Heart right ventricle (tissue), 16 donors: ENCODE data around the gene C2CD3. TPM values are rescaled to one million over a fixed set of nuclear protein-coding genes. Genes with fewer than 3 reads are reported as not detected.

Source experiments
- ATAC-seq, 8 donors: fragments of 200-7000 bp; cut with Tn5 transposase; one replicate each; pipeline ENCODE4 v1.9.1; 2020; ENCODE audit warnings: mild to moderate bottlenecking in 8 of 8, moderate library complexity in 8 of 8, moderate number of reproducible peaks in 1 of 8
- DNase-seq, 2 donors: peaks; one replicate each; pipeline ENCODE4 v3.0.0-alpha.2; 2020
- H3K27ac ChIP-seq, 10 donors: fragments of 200-600 bp; sonication (generic) in 2 of 10; one replicate each; pipeline versions ENCODE4 v1.5.0 to v1.8.0; 2020 to 2022; ENCODE audit warnings: mild to moderate bottlenecking in 3 of 10
- H3K27me3 ChIP-seq, 7 donors: fragments of 200-600 bp; one replicate each; pipeline ENCODE4 v1.8.0; 2021 to 2022; ENCODE audit warnings: mild to moderate bottlenecking in 2 of 7
- H3K36me3 ChIP-seq, 9 donors: fragments of 200-600 bp; sonication (generic) in 1 of 9; one replicate each; pipeline versions ENCODE4 v1.5.0 to v1.8.0; 2020 to 2022; ENCODE audit warnings: mild to moderate bottlenecking in 2 of 9
- H3K4me1 ChIP-seq, 9 donors: fragments of 200-600 bp; sonication (generic) in 1 of 9; one replicate each; pipeline versions ENCODE4 v1.5.0 to v1.8.0; 2020 to 2022; ENCODE audit warnings: mild to moderate bottlenecking in 4 of 9
- H3K4me3 ChIP-seq, 10 donors: fragments of 200-600 bp; sonication (generic) in 2 of 10; one replicate each; pipeline versions ENCODE4 v1.5.0 to v1.8.0; 2020 to 2022; ENCODE audit warnings: mild to moderate bottlenecking in 7 of 10, moderate library complexity in 2 of 10
- H3K9me3 ChIP-seq, 11 donors: fragments of 200-600 bp in 10 of 11; sonication (generic) in 2 of 11; one replicate each; pipeline versions ENCODE4 v1.5.0 to v1.8.0; 2013 to 2022; ENCODE audit warnings: mild to moderate bottlenecking in 2 of 11, control low read depth in 1 of 11, moderate library complexity in 1 of 11
- CTCF ChIP-seq, 9 donors: fragments of 200-600 bp; sonication (generic) in 2 of 9; IDR thresholded peaks; one replicate each; pipeline versions ENCODE4 v1.5.0 to v1.8.0; 2021 to 2022; ENCODE audit warnings: antibody characterized with exemption in 9 of 9, mild to moderate bottlenecking in 5 of 9, moderate library complexity in 1 of 9
- WGBS, 2 donors: extraction: QIAGEN DNeasy Blood & Tissue Kit; methylation state at CpG; one replicate each; pipeline ENCODE4 v1.1.7; 2013; ENCODE audit warnings: inconsistent platforms in 1 of 2; 5-methylcytosine and 5-hydroxymethylcytosine counted together
- intact Hi-C, 10 donors: fragments of 100-400 bp; cut with DNase I; formaldehyde crosslinking; loops; one replicate each; pipeline versions ENCODE4 v1.11.1 to v1.14.2; 2022
- polyA plus RNA-seq, 2 donors: library from polyadenylated mRNA; stranded (reverse); fragments of 200-250 nt; gene quantifications; one replicate each; pipeline ENCODE4 v1.2.3, GENCODE V29; 2013
- total RNA-seq, 10 donors: library from RNA; stranded (reverse); fragmentation: NEBNext Ultra II Directional in 3 of 10; extraction: Animal tissue kit (Norgen Biotek cat#: 25700) in 3 of 10; gene quantifications; one replicate each; pipeline versions ENCODE4 v1.2.1 to v1.2.4, GENCODE V29; 2021 to 2023
- donor health status: Arrhythmogenic right ventricular cardiomyopathy.
- donor health status: ischemic (EF 13 %, LVEDD 7.1; RV severe dilation, severe dysfunction).
- donor health status: healthy with polysubstance abuse.
- donor health status: DM: no; HTN: yes; CAD: no.
- donor health status: DM: no; HTN: no; CAD: no.
- donor health status: ischemic (EF 25% LVEDD 6.9; RV normal size, moderate dysfunction).
- donor health status: ischemic (EF 25% LVEDD 5.7; RV mildly dilated, moderate dysfunction).
- donor health status: healthy.
- donor health status: DM: yes; HTN: yes; CAD: no.
- donor health status: Ischemic cardiomyopathy.
- donor health status: ischemic (EF 35%, LVEDD 5.7; RV mildly dilated, moderate dysfunction).
- donor health status: nonischemic (EF 11% LVEDD 7.7; RV severe dilation, severe dysfunction).
- donor health status: DM: yes; HTN: yes; CAD: no.
- donor health status: PGD.
- donor health status: ischemic (EF 29% LVEDD 5.4; RV normal size, mild dysfunction).
- donor health status: nonischemic (EF 23%, LVEDD 6.1; RV moderate dilation, normal function).

C2CD3 gene
- total and polyA plus RNA-seq, 12 donors, result 7.8 to 14.8 (median 11.9) TPM

GRCh38 chr11:74153224-74153623 lies 17.6 kb downstream of the C2CD3 start:
- no peak for TF ChIP-seq CTCF (IDR thresholded peaks at IDR 0.05)
- H3K27ac ChIP-seq, result no peak overlapping the region
- no peaks in the 10 kb centered on the region for H3K27me3 ChIP-seq
- peaks cover 0 to 28% (median 0%) of the 10 kb centered on the region in 9 donors for H3K36me3 ChIP-seq
- intact Hi-C loops, result loop anchor here in 1 of 10 donors (10.0 kb wide), 1 partner anchor 82 kb away; no protein-coding TSS in a partner anchor
- no peak for DNase-seq
- H3K4me3 ChIP-seq, result no peak overlapping the region
- H3K9me3 ChIP-seq, result peaks cover 0 to 11% (median 5%) of the 10 kb centered on the region in 11 donors
- H3K4me1 ChIP-seq, result peaks cover 0 to 15% (median 9%) of the 10 kb centered on the region in 9 donors
- ATAC-seq, result no peak

- no peak overlapping the region for H3K27ac ChIP-seq
- TF ChIP-seq CTCF (IDR thresholded peaks at IDR 0.05), result no peak
- DNase-seq (no peak), ATAC-seq (no peak)
- H3K36me3 ChIP-seq, result peaks cover 0 to 5% (median 0%) of the 10 kb centered on the region in 9 donors
- H3K9me3 ChIP-seq, result no peaks in the 10 kb centered on the region
- WGBS, 2 donors, result 91 to 97% methylated on average over 5 of the region's 5 CpGs
- H3K4me3 ChIP-seq, result no peak overlapping the region
- H3K27me3 ChIP-seq, result no peaks in the 10 kb centered on the region
- intact Hi-C loops, result no loop called here
- peaks cover 0 to 8% (median 0%) of the 10 kb centered on the region in 9 donors for H3K4me1 ChIP-seq
Observed at GRCh38 chr11:74147199-74147929, 23.4 kb downstream of the C2CD3 start.

GRCh38 chr11:74144592-74144991 lies 26.2 kb downstream of the C2CD3 start:
- H3K27ac ChIP-seq, result no peak overlapping the region
- DNase-seq, result no peak
- H3K4me1 ChIP-seq, result peaks cover 0 to 17% (median 9%) of the 10 kb centered on the region in 9 donors

DNA sequence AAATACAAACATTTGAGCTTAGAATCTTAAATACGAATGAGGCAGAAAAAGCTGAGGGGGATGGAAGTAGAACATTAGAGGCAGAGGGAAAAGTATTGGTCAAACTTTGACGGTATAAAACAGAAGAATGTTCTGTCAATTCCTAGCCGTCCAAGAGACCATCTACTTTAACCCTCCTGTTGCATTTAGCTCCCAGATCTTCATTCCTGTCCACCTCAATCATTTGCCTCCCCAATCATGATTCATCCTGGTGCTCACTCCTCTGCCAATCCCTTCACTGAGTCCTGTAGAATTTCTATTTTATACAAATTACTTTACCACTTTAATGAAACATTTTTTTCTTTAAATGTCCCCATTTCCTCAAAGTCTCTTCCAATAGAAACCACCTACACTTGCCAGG lies 28.2 kb downstream of the C2CD3 start:
- DNase-seq (no peak), ATAC-seq (no peak)
- peaks cover 0 to 21% (median 0%) of the 10 kb centered on the region in 9 donors for H3K36me3 ChIP-seq
- 89 to 90% methylated on average over 3 of the region's 3 CpGs for WGBS, 2 donors
- intact Hi-C loops, result no loop called here
- no peak for TF ChIP-seq CTCF (IDR thresholded peaks at IDR 0.05)
- H3K27me3 ChIP-seq, result no peaks in the 10 kb centered on the region
- peaks cover 0 to 34% (median 22%) of the 10 kb centered on the region in 9 donors for H3K4me1 ChIP-seq
- H3K9me3 ChIP-seq, result no peaks in the 10 kb centered on the region
- no peak overlapping the region for H3K27ac ChIP-seq
- H3K4me3 ChIP-seq, result no peak overlapping the region

More at GRCh38 chr11:74144592-74144991, 26.2 kb downstream of the C2CD3 start:
- no peaks in the 10 kb centered on the region for H3K9me3 ChIP-seq
- intact Hi-C loops, result no loop called here
- TF ChIP-seq CTCF (IDR thresholded peaks at IDR 0.05), result no peak
- no peak for ATAC-seq
- WGBS, 2 donors, result 98 to 99% methylated on average over 4 of the region's 4 CpGs
- peaks cover 0 to 5% (median 0%) of the 10 kb centered on the region in 9 donors for H3K36me3 ChIP-seq
- no peak overlapping the region for H3K4me3 ChIP-seq
- no peaks in the 10 kb centered on the region for H3K27me3 ChIP-seq
